Neuronal stem cell (in vitro differentiated cells): Measurements from ENCODE around the gene POLD4.

Source experiments
- DNase-seq: peaks from one replicate; pipeline ENCODE4 v3.0.0-alpha.2; 2013; ENCODE audit warnings: low spot score
- H2AFZ ChIP-seq: one replicate; pipeline ENCODE4 v1.6.1; 2013; ENCODE audit warnings: mild to moderate bottlenecking, low read length, inconsistent platforms
- H2AK5ac ChIP-seq: 2 replicates; pipeline ENCODE4 v1.6.1; 2013; ENCODE audit warnings: low read depth, mild to moderate bottlenecking, inconsistent platforms, low read length, moderate library complexity, mixed read lengths
- H2BK120ac ChIP-seq: 2 replicates; pipeline ENCODE4 v1.6.1; 2013; ENCODE audit warnings: low read depth, mild to moderate bottlenecking, inconsistent platforms, low read length, moderate library complexity, mixed read lengths
- H2BK12ac ChIP-seq: one replicate; pipeline ENCODE4 v1.6.1; 2013; ENCODE audit warnings: low read length, inconsistent platforms
- H2BK15ac ChIP-seq: 2 replicates; pipeline ENCODE4 v1.6.1; 2013; ENCODE audit warnings: mild to moderate bottlenecking, low read length, inconsistent platforms, mixed read lengths
- H2BK5ac ChIP-seq: one replicate; pipeline ENCODE4 v1.6.1; 2013; ENCODE audit warnings: inconsistent platforms, mild to moderate bottlenecking, low read length, moderate library complexity
- H3K14ac ChIP-seq: one replicate; pipeline ENCODE4 v1.6.1; 2013; ENCODE audit warnings: low read length, inconsistent platforms
- H3K18ac ChIP-seq: 2 replicates; pipeline ENCODE4 v1.6.1; 2013; ENCODE audit warnings: low read length, inconsistent platforms
- H3K23ac ChIP-seq: 2 replicates; pipeline ENCODE4 v1.6.1; 2013; ENCODE audit warnings: low read depth, mild to moderate bottlenecking, mixed read lengths, low read length, inconsistent platforms; ENCODE audit not compliant: poor library complexity
- H3K27ac ChIP-seq: replicated peaks from 3 replicates; pipeline ENCODE4 v1.5.1; 2013; ENCODE audit warnings: low read length, inconsistent platforms
- H3K27me3 ChIP-seq, 3 experiments: 2 replicates each; pipeline ENCODE4 v1.6.1; 2013; ENCODE audit warnings: low read length in 3 of 3, mild to moderate bottlenecking in 2 of 3, inconsistent platforms in 1 of 3, low read depth in 1 of 3, mixed read lengths in 1 of 3, moderate library complexity in 1 of 3; ENCODE audit not compliant: control insufficient read depth in 3 of 3, insufficient read depth in 3 of 3
- H3K36me3 ChIP-seq, 2 donors: replicated peaks in 1 of 2; 2 replicates each; pipeline ENCODE4 v1.6.1; 2013; ENCODE audit warnings: low read length in 2 of 2; ENCODE audit not compliant: control insufficient read depth in 2 of 2, insufficient read depth in 2 of 2
- H3K4ac ChIP-seq: 2 replicates; pipeline ENCODE4 v1.6.1; 2013; ENCODE audit warnings: inconsistent platforms, mild to moderate bottlenecking, low read length, moderate library complexity
- H3K4me1 ChIP-seq, 2 donors: 1 replicate in 1 of 2; 2 replicates in 1 of 2; pipeline ENCODE4 v1.6.1; 2013; ENCODE audit warnings: low read length in 2 of 2, low read depth in 1 of 2; ENCODE audit not compliant: control insufficient read depth in 2 of 2, insufficient read depth in 1 of 2
- H3K4me2 ChIP-seq: one replicate; pipeline ENCODE4 v1.6.1; 2013; ENCODE audit warnings: mild to moderate bottlenecking, low read length, inconsistent platforms; ENCODE audit not compliant: insufficient read depth, poor library complexity, severe bottlenecking
- H3K4me3 ChIP-seq, 2 donors: 2 replicates each; pipeline ENCODE4 v1.5.1; 2013; ENCODE audit warnings: low read length in 2 of 2, mild to moderate bottlenecking in 2 of 2, inconsistent platforms in 1 of 2, moderate library complexity in 1 of 2
- H3K79me1 ChIP-seq: one replicate; pipeline ENCODE4 v1.6.1; 2013; ENCODE audit warnings: low read depth, mild to moderate bottlenecking, inconsistent platforms, low read length, moderate library complexity
- H3K9ac ChIP-seq: one replicate; pipeline ENCODE4 v1.6.1; 2013; ENCODE audit warnings: mild to moderate bottlenecking, low read depth, low read length, inconsistent platforms; ENCODE audit not compliant: poor library complexity
- H3K9me3 ChIP-seq, 2 donors: replicated peaks in 1 of 2; 2 replicates each; pipeline versions ENCODE3 to v1.6.1; 2013; ENCODE audit warnings: low read length in 2 of 2, mild to moderate bottlenecking in 2 of 2, inconsistent platforms in 1 of 2, low read depth in 1 of 2, mixed read lengths in 1 of 2, moderate library complexity in 1 of 2; ENCODE audit not compliant: control insufficient read depth in 2 of 2, insufficient read depth in 1 of 2
- H4K8ac ChIP-seq: one replicate; pipeline ENCODE4 v1.6.1; 2013; ENCODE audit warnings: low read depth, mild to moderate bottlenecking, inconsistent platforms, low read length, moderate library complexity
- H4K91ac ChIP-seq: one replicate; pipeline ENCODE4 v1.6.1; 2013; ENCODE audit warnings: low read length, low read depth, mild to moderate bottlenecking, inconsistent platforms; ENCODE audit not compliant: poor library complexity
- WGBS, 2 donors: extraction: QIAGEN DNeasy Blood & Tissue Kit; methylation state at CpG; one replicate each; pipeline ENCODE4 v1.1.7; 2013; ENCODE audit warnings: missing lambda C conversion rate in 2 of 2, mixed read lengths in 1 of 2; ENCODE audit not compliant: insufficient read length in 2 of 2, insufficient replicate concordance in 1 of 2; ENCODE audit errors: extremely low coverage in 2 of 2; 5-methylcytosine and 5-hydroxymethylcytosine counted together

Gene POLD4

GRCh38 chr11:67393437-67393836 is 40.1 kb upstream of the POLD4 start:
- Histone ChIP-seq H3K9me3 (no peaks in the 10 kb centered on the region), H2AFZ (no peak overlapping the region), H2BK12ac (no peak overlapping the region), H3K27ac (no peak overlapping the region), H3K4me3 (peak overlapping the region; percentile 2 to 25), H2BK5ac (no peak overlapping the region), H3K4me2 (no peak overlapping the region), H3K4ac (no peak overlapping the region), H3K79me1 (peaks cover 10% of the 10 kb centered on the region), H3K9ac (no peak overlapping the region), H3K18ac (no peak overlapping the region), H2BK120ac (no peak overlapping the region), H3K27me3 (no peaks in the 10 kb centered on the region), H3K36me3 (peaks cover 31 to 49% of the 10 kb centered on the region in 2 donors), H2BK15ac (no peak overlapping the region), H2AK5ac (no peak overlapping the region), H4K91ac (no peak overlapping the region), H3K4me1 (peaks cover 5 to 6% of the 10 kb centered on the region in 2 donors), H3K14ac (no peak overlapping the region), H3K23ac (no peak overlapping the region), H4K8ac (peak overlapping the region; percentile 82)
- no peak for DNase-seq
- WGBS, 2 donors, result no CpG with 5 or more reads among the region's 18 CpGs

GRCh38 chr11:67392183-67392715 is 38.9 kb upstream of the POLD4 start:
- WGBS, 2 donors, result no CpG with 5 or more reads among the region's 31 CpGs

DNA sequence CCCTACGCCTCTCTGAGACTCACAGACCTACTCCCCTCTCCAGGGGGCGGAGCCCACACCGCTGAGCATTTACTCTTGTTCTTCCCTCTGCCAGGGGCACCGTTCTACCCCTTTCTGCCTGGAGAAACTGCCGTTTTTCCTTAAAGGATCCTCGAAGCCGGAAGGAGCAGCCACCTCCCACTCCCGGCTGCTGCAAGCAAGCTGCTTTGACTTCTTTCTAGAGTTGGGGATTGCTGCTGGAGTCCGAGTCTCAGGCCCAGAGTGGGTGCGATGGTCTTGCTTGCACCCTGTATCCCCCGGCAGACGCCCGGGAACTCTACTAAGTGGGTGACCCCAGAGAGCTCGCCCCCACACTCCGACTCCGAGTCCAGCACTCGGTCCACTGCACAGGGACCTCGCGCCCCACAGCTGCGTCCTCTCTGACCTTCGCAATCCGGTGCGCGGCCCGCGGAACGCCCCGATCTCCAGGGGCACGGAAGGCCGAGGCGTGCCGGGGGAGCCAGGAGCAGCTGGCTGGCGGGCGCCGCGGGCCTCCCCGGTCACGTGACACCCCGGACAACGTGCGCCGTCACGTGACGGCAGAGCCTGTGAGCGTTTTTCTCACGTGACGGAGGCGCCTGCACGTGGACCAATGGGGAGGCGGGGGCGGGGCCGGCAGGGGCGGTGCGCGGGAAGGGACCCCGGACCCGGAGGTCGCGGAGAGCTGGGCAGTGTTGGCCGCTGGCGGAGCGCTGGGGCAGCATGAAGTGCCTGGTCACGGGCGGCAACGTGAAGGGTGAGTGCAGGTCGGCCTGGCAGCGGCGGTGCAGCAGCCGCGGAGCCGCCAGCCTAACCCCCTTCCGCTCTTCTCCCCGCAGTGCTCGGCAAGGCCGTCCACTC is 38.2 kb upstream of the POLD4 start, which contains the start of gene RAD9A:
Gene RAD9A (plus strand): TSS at position 683 of the 879 bp plus-strand sequence. CDS start 59 bp downstream, at position 742.
- Histone ChIP-seq H3K4me1 (peaks cover 5 to 6% of the 10 kb centered on the region in 2 donors), H2BK15ac (peak within 1 kb of the TSS; percentile 81), H3K14ac (peak within 1 kb of the TSS; percentile 89), H3K9ac (peak within 1 kb of the TSS; percentile 100), H3K36me3 (peaks cover 18 to 30% of the 10 kb centered on the region in 2 donors), H3K4me2 (peak within 1 kb of the TSS; percentile 95), H2BK5ac (peak within 1 kb of the TSS; percentile 96), H2BK12ac (peak within 1 kb of the TSS; percentile 58), H4K8ac (peak within 1 kb of the TSS; percentile 93), H2AFZ (peak within 1 kb of the TSS; percentile 86), H3K4ac (peak within 1 kb of the TSS; percentile 53), H3K79me1 (peaks cover 10% of the 10 kb centered on the region), H2BK120ac (peak within 1 kb of the TSS; percentile 81), H3K23ac (peak within 1 kb of the TSS; percentile 98), H3K27ac (no peak within 1 kb of the TSS), H4K91ac (no peak within 1 kb of the TSS), H3K18ac (peak within 1 kb of the TSS; percentile 99), H2AK5ac (peak within 1 kb of the TSS; percentile 15), H3K4me3 (peak within 1 kb of the TSS; percentile 84 to 98), H3K27me3 (no peaks in the 10 kb centered on the region), H3K9me3 (no peaks in the 10 kb centered on the region)
- DNase-seq, result peak; percentile 93
- no CpG with 5 or more reads among the region's 75 CpGs for WGBS, 2 donors

More at GRCh38 chr11:67392183-67392715, 38.9 kb upstream of the POLD4 start:
- Histone ChIP-seq H3K36me3 (peaks cover 20 to 37% of the 10 kb centered on the region in 2 donors), H2BK15ac (peak overlapping the region; percentile 81), H3K18ac (peak overlapping the region; percentile 97), H4K8ac (no peak overlapping the region), H3K4me2 (peak overlapping the region; percentile 95), H2BK5ac (no peak overlapping the region), H3K4me1 (peaks cover 5 to 6% of the 10 kb centered on the region in 2 donors), H3K27ac (no peak overlapping the region), H3K4ac (no peak overlapping the region), H3K23ac (peak overlapping the region; percentile 98), H3K9ac (peak overlapping the region; percentile 100), H3K9me3 (no peaks in the 10 kb centered on the region), H3K4me3 (peak overlapping the region; percentile 84 to 98), H2AFZ (peak overlapping the region; percentile 86), H3K14ac (peak overlapping the region; percentile 89), H2BK120ac (peak overlapping the region; percentile 81), H3K27me3 (no peaks in the 10 kb centered on the region), H4K91ac (no peak overlapping the region), H2AK5ac (peak overlapping the region; percentile 15), H3K79me1 (peaks cover 10% of the 10 kb centered on the region), H2BK12ac (peak overlapping the region; percentile 58)
- no peak for DNase-seq

GRCh38 chr11:67390947-67391303 is 37.6 kb upstream of the POLD4 start:
- Histone ChIP-seq H3K9me3 (no peaks in the 10 kb centered on the region), H3K9ac (no peak overlapping the region), H4K91ac (no peak overlapping the region), H3K27me3 (no peaks in the 10 kb centered on the region), H3K79me1 (peaks cover 8% of the 10 kb centered on the region), H2BK15ac (no peak overlapping the region), H2BK5ac (no peak overlapping the region), H3K27ac (no peak overlapping the region), H2AFZ (peak overlapping the region; percentile 86), H3K4me2 (peak overlapping the region; percentile 93), H3K14ac (no peak overlapping the region), H2BK12ac (no peak overlapping the region), H3K23ac (no peak overlapping the region), H3K36me3 (peaks cover 12 to 24% of the 10 kb centered on the region in 2 donors), H4K8ac (no peak overlapping the region), H3K4me1 (peaks cover 5 to 6% of the 10 kb centered on the region in 2 donors), H3K18ac (no peak overlapping the region), H2BK120ac (no peak overlapping the region), H2AK5ac (no peak overlapping the region), H3K4me3 (peak overlapping the region; percentile 84 to 96), H3K4ac (no peak overlapping the region)
- no peak for DNase-seq
- WGBS, 2 donors, result no CpG with 5 or more reads among the region's 15 CpGs
